HG02981 (cell line): ENCODE data around the gene HORMAD1.
"Not testable (repeated sequence)": the region's sequence is repeated elsewhere in the genome, so short reads cannot be mapped to it uniquely, and the experiment has no call there.

Experiments
- ATAC-seq: cut with Tn5 transposase; IDR thresholded peaks from one replicate; pipeline ENCODE4 v1.9.1; 2021; ENCODE audit warnings: mild to moderate bottlenecking, moderate library complexity; ENCODE audit not compliant: unreplicated experiment

HORMAD1 gene

GRCh38 chr1:150720703-150721102, at the start of gene HORMAD1:
TSS of gene HORMAD1 (minus strand) at chr1:150720895. CDS start at chr1:150719505, 1,390 bp downstream.
- no peak for ATAC-seq

GRCh38 chr1:150767704-150768103, 47.0 kb upstream of the HORMAD1 start:
- ATAC-seq = not testable (repeated sequence)

- ATAC-seq = not testable (repeated sequence)
These were observed 45.2 kb upstream of the HORMAD1 start for GRCh38 chr1:150765977-150766301.

GRCh38 chr1:150765296-150765976, 44.7 kb upstream of the HORMAD1 start, which contains the start of gene CTSS:
TSS of gene CTSS (minus strand) at chr1:150765778. CDS start at chr1:150764763, 1,015 bp downstream.
- ATAC-seq = peak; percentile 83

DNA sequence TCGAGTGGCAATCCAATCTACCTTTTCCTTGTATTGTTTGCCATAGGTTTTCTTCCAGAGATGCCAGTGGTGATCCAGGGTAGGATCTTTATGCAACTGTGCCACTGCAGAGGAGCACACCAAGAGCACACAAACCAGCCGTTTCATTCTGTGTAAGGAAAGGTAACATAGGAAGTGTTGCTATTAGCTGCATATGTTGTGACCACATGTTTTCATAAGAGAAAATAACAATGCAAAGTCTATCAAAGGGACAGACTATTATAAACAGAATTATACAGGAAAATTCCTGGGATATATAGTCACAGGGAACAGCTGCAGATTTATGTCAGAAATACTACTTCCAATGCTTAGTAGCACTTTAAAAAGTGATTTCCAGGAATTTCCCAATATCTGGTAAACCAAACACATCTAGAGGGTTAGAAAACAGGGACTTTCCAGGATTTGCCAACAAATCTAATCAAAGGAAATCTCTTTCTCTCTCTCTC, 44.0 kb upstream of the HORMAD1 start:
- no peak for ATAC-seq

GRCh38 chr1:150763018-150763417, 42.3 kb upstream of the HORMAD1 start:
- no peak for ATAC-seq

DNA sequence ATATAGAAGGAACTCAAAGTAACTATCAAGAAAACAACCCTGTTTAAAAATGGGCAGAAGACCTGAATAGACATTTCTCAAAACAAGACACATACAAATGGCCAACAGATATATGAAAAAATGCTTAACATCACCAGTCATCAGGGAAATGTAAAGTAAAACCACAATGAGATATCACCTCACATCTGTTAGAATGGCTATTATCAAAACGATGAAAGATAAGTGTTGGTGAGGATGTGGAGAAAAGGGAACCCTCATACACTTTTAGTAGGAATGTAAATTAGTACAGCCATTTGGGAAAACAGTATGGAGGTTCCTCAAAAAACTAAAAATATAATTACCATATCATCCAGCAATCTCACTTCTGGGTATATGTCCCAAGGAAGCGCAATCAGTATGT, 41.9 kb upstream of the HORMAD1 start:
- no peak for ATAC-seq

DNA sequence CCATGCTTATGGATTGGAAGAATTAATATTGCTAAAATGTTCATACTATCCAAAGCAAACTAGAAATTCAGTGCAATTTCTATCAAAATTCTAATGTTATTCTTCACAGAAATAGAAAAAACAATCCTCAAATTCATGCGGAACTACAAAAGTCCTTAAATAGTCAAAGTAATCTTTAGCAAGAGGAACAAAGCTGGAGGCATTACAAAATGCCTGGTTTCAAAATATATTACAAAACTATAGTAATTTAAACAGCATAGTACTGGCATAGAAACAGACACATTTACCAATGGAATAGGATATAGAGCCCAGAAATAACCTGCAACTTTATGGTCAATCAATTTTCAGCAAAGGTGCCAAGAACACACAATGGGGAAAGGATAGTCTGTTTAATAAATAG, 41.1 kb upstream of the HORMAD1 start:
- no peak for ATAC-seq

- ATAC-seq = no peak
These were observed 39.3 kb upstream of the HORMAD1 start for GRCh38 chr1:150760013-150760412.

GRCh38 chr1:150753416-150753815, 32.7 kb upstream of the HORMAD1 start:
- ATAC-seq = no peak

DNA sequence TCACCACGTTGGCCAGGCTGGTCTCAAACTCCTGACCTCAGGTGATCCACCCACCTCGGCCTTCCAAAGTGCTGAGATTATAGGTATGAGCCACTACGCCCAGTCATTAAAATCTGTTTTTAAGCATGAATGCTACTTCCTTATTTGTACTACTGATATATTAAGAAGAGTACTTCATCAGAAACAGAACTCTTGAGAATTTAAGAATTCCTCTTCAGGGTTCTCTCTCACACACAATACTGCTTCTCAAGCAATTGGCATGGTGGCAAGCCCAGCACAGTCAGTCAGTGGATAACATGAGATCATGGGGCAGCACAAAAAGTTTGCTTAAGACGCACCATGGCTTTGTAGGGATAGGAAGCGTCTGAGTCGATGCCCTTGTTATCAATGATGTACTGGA, 30.7 kb upstream of the HORMAD1 start:
- no peak for ATAC-seq

- no peak for ATAC-seq
These were observed 29.1 kb upstream of the HORMAD1 start for GRCh38 chr1:150749720-150750311.

GRCh38 chr1:150748878-150749719, 28.4 kb upstream of the HORMAD1 start:
- ATAC-seq = no peak

DNA sequence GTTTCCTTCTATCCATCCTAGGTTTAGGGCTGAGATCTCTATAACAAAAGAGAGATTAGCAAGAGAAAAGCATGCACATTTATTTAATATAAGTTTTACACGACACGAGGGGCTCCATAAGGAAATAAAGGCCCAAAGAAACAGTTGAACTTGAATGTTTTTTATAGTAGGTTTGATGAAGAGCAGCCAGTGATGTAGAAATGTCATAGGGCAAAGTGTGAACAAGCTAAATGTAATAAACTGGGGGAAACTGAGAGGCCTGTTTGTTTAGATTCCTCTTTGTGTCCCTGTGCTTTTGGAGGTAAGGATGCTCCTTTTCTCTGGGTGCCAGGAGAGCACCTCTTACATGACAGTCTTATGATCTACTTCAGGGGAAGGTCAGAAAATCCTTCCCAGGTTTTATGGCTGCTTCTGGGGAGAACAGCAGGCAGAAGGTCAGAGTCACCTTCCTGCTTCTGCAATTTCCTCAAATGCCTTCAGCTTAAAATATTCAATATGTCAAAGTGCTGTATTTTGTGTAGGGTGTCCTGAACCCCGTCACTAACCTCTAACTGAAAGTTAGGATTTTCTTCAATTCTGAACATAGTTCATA, 9.5 kb upstream of the HORMAD1 start:
- ATAC-seq = no peak

GRCh38 chr1:150724336-150724735, 3.6 kb upstream of the HORMAD1 start:
- no peak for ATAC-seq

DNA sequence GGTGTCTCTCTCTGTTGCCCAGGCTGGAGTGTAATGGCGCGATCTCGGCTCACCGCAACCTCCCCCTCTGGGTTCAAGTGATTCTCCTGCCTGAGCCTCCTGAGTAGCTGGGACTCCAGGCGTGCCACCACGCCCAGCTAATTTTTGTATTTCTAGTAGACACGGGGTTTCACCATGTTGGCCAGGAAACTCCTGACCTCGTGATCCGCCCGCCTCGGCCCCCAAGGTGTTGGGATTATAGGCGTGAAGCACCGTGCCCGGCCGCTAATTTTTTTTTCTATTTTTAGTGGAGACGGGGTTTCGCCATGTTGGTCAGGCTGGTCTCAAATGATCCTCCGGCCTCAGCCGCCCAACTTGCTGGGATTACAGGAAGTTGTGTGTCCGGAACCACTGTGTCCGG, 597 bp downstream of the HORMAD1 start:
- ATAC-seq = no peak

DNA sequence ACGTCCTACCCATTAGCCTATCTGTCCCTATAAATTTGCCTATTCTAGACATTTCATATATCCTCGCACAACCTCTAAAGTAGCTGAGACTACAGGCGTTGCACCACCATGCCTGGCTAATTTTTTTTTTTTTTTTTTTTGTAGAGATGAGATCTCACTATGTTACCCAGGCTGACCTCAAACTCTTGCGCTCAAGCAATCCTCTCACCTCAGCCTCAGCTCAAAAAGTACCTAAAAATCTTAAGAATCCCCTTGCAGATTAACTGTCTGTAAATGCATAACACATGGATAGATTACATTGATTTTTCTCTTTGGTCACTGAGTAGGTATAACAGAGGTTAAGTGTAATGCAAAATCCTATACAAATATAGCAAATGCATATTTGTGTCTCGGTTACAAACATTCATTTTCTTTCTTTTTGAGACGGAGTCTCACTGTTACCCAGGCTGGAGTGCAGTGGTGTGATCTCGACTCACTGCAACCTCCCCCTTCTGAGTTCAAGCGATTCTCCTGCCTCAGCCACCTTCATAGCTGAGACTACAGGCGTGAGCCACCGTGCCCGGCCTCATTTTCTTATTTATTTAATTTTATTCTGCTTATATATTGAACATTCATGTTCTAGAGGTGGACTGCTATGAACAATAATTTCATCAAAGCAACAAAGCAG, 2.3 kb downstream of the HORMAD1 start:
- no peak for ATAC-seq

- not testable (repeated sequence) for ATAC-seq
These were observed 11.7 kb downstream of the HORMAD1 start for GRCh38 chr1:150709031-150709430.

- ATAC-seq = peak; percentile 76
These were observed 12.1 kb downstream of the HORMAD1 start for GRCh38 chr1:150708595-150708994.

DNA sequence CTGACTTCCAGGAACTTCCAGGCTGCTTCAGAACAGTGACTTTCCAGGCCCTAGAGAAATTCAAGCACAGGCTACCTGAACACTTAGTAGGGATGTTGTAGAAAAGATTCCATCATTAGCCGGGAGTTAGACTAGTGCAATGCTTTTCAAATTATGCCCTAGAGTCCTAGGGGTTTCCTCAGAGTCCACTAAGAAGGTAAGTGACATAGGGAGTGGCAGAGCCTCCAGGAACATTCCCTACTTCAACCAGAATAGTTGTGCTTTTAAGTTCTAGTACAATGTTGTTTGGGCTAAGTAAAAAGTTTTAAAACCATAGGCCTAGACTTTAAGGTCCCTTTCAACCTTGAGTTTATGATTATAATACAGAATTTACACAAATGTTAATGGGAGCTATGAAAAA, 14.6 kb downstream of the HORMAD1 start:
- ATAC-seq = no peak

DNA sequence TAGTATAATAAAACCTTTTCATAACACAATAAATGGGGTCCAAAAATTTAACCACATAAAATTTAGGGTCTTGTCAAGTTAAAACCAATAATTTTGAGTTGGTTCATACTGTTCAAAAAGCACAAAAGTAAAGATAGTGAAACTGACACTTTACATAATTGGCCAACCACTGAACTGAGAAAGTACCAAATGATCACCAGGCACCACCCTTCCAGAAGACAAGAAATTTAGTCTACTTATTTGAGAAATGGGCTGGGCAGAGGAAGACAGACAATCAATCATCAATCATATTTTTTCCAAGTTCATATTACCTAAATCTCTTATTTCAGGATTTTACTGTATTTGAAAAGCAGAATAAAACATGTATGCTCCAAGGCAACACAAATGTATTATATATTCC, 17.3 kb downstream of the HORMAD1 start:
- ATAC-seq = no peak
